Posterior cingulate gyrus (tissue), 11 donors: ENCODE results near the gene CRCP.
"Not testable (repeated sequence)": the region's sequence is repeated elsewhere in the genome, so short reads cannot be mapped to it uniquely, and the experiment has no call there.

ENCODE experiments used
- DNase-seq, 10 donors: peaks; one replicate each; pipeline versions ENCODE4 v3.0.0 to v3.0.0-alpha.2; 2020 to 2021; ENCODE audit warnings: mixed read lengths in 3 of 10
- intact Hi-C: fragments of 100-400 bp; cut with DNase I; formaldehyde crosslinking; loops from one replicate; pipeline ENCODE4 v1.15.1; 2023

The CRCP gene

GRCh38 chr7:66114743-66115649 is at the start of gene CRCP:
Gene CRCP, plus strand, starts transcription at chr7:66114847. Its CDS starts 116 bp downstream, at chr7:66114963.
- peak; percentile 75 to 97 (median 83) for DNase-seq
- intact Hi-C loops = no loop called here

- DNase-seq = no peak
- intact Hi-C loops = no loop called here
These were observed 44.9 kb upstream of the CRCP start for GRCh38 chr7:66069732-66070131.

GRCh38 chr7:66070222-66070621 is 44.4 kb upstream of the CRCP start:
- DNase-seq = no peak
- intact Hi-C loops = no loop called here

- intact Hi-C loops, DNase-seq: not testable (repeated sequence)
These were observed 42.4 kb upstream of the CRCP start for GRCh38 chr7:66072208-66072607.

GRCh38 chr7:66075590-66076461 is 38.8 kb upstream of the CRCP start, which contains the start of gene ASL:
Gene ASL, plus strand, starts transcription at chr7:66075819. Its CDS starts 263 bp downstream, at chr7:66076082.
- intact Hi-C loops = no loop called here
- DNase-seq = peak; percentile 90 to 100 (median 96)

- intact Hi-C loops = no loop called here
- peak in 2 of 10 donors; percentile 7 to 78 for DNase-seq
These were observed 38.0 kb upstream of the CRCP start for GRCh38 chr7:66076462-66077329.

- peak in 2 of 10 donors; percentile 38 to 55 for DNase-seq
- intact Hi-C loops = no loop called here
These were observed 36.6 kb upstream of the CRCP start for GRCh38 chr7:66078067-66078466.

- intact Hi-C loops = no loop called here
- DNase-seq = peak in 2 of 10 donors; percentile 36 to 70
These were observed 32.6 kb upstream of the CRCP start for GRCh38 chr7:66082083-66082482.

- DNase-seq = peak in 3 of 10 donors; percentile 27 to 59 (median 55)
- intact Hi-C loops = no loop called here
These were observed 31.7 kb upstream of the CRCP start for GRCh38 chr7:66082886-66083415.

GRCh38 chr7:66083677-66084076 is 31.0 kb upstream of the CRCP start:
- intact Hi-C loops = no loop called here
- DNase-seq = peak in 3 of 10 donors; percentile 20 to 37 (median 23)

GRCh38 chr7:66088861-66089838 is 25.5 kb upstream of the CRCP start:
- intact Hi-C loops = no loop called here
- DNase-seq = peak in 1 of 10 donors; percentile 75

GRCh38 chr7:66092654-66093053 is 22.0 kb upstream of the CRCP start:
- peak in 1 of 10 donors; percentile 80 for DNase-seq
- intact Hi-C loops = no loop called here

- peak in 1 of 10 donors; percentile 36 for DNase-seq
- intact Hi-C loops = no loop called here
These were observed 19.6 kb upstream of the CRCP start for GRCh38 chr7:66095010-66095409.

GRCh38 chr7:66099232-66099550 is 15.5 kb upstream of the CRCP start:
- intact Hi-C loops = no loop called here
- no peak for DNase-seq

GRCh38 chr7:66099551-66100407 is 14.9 kb upstream of the CRCP start:
- peak in 9 of 10 donors; percentile 21 to 93 (median 51) for DNase-seq
- intact Hi-C loops = no loop called here

GRCh38 chr7:66100408-66101050 is 14.1 kb upstream of the CRCP start:
- intact Hi-C loops = no loop called here
- DNase-seq = peak in 1 of 10 donors; percentile 64

GRCh38 chr7:66102168-66102567 is 12.5 kb upstream of the CRCP start:
- DNase-seq = peak in 1 of 10 donors; percentile 54
- intact Hi-C loops = not testable (repeated sequence)
